HG02970 (cell line): Measurements from ENCODE around the gene NOL4L.

Experiments used
- ATAC-seq: cut with Tn5 transposase; IDR thresholded peaks from one replicate; pipeline ENCODE4 v1.9.1; 2021; ENCODE audit warnings: mild to moderate bottlenecking, moderate library complexity, moderate number of reproducible peaks; ENCODE audit not compliant: unreplicated experiment, low FRiP score

NOL4L gene

GRCh38 chr20:32400476-32400875 is 184.7 kb downstream of the NOL4L start:
- ATAC-seq: no peak

- ATAC-seq: no peak
Measured at GRCh38 chr20:32397567-32398084, 187.5 kb downstream of the NOL4L start.

- no peak for ATAC-seq
Measured at GRCh38 chr20:32396646-32397160, 188.4 kb downstream of the NOL4L start.

GRCh38 chr20:32395066-32395465 is 190.1 kb downstream of the NOL4L start:
- no peak for ATAC-seq
